Upper lobe of left lung (tissue), 4 donors: Measurements from ENCODE around the gene SLC35E4.

Experiments used
- CTCF ChIP-seq, 6 experiments: fragments of 450-650 bp in 4 of 6; fragments of 200-600 bp in 2 of 6; sonication (generic) in 2 of 6; IDR thresholded peaks; one replicate each; pipeline ENCODE4 v1.5.1; 2016 to 2019; ENCODE audit warnings: antibody characterized with exemption in 6 of 6
- EP300 ChIP-seq, 4 donors: sonication (generic); formaldehyde crosslinking; IDR thresholded peaks; one replicate each; pipeline ENCODE4 v1.5.1; 2017; ENCODE audit warnings: antibody characterized with exemption in 4 of 4, control low read depth in 2 of 4
- POLR2A ChIP-seq, 4 donors: fragments of 450-650 bp; IDR thresholded peaks; one replicate each; pipeline ENCODE4 v1.5.1; 2016 to 2017; ENCODE audit warnings: antibody characterized with exemption in 4 of 4, mild to moderate bottlenecking in 2 of 4

- TF ChIP-seq CTCF (IDR thresholded peaks at IDR 0.05) = no peak
- no peak for TF ChIP-seq EP300 (IDR thresholded peaks at IDR 0.05)
- no peak for TF ChIP-seq POLR2A (IDR thresholded peaks at IDR 0.05)
Observed at GRCh38 chr22:30662040-30662439, 26.5 kb downstream of the SLC35E4 start.
